Measurements from ENCODE around the gene STK32B. TPM values are rescaled to one million over a fixed set of nuclear protein-coding genes. Genes with fewer than 3 reads are reported as not detected.

STK32B gene
- total and polyA plus RNA-seq, 12 donors: 0.12 to 0.68 (median 0.34) TPM

DNA sequence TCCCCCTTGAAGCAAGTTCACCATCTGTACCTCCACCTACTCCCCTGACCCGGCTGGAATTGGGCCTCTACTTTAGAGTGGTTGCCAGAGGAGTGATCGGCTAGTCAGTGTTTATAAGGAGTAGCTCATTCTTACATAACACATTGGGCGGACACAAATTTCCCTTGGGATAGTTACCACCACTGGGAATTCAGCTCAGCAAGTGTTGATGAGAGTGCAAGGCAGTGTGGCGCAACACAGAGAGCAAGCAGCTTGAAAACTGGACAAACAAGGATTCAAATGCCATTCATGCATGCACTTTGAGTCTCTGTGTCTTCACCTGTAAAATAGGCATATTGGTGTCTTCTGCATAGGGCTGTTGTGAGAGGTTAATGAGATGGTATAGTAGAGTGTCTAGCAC lies 92.7 kb downstream of the STK32B start:
- no peaks in the 10 kb centered on the region for H3K27me3 ChIP-seq
- TF ChIP-seq, protein P1, sequence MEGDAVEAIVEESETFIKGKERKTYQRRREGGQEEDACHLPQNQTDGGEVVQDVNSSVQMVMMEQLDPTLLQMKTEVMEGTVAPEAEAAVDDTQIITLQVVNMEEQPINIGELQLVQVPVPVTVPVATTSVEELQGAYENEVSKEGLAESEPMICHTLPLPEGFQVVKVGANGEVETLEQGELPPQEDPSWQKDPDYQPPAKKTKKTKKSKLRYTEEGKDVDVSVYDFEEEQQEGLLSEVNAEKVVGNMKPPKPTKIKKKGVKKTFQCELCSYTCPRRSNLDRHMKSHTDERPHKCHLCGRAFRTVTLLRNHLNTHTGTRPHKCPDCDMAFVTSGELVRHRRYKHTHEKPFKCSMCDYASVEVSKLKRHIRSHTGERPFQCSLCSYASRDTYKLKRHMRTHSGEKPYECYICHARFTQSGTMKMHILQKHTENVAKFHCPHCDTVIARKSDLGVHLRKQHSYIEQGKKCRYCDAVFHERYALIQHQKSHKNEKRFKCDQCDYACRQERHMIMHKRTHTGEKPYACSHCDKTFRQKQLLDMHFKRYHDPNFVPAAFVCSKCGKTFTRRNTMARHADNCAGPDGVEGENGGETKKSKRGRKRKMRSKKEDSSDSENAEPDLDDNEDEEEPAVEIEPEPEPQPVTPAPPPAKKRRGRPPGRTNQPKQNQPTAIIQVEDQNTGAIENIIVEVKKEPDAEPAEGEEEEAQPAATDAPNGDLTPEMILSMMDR (IDR thresholded peaks at IDR 0.05): no peak
- intact Hi-C loops (cut with DNase I): loop anchor here in 8 of 10 donors (2.0 to 10.0 kb wide), 6 partner anchors 92 to 152 kb away; partner anchors contain the start of gene STK32B (in 2 of the 8)
- no peak for DNase-seq
- ATAC-seq: peak in 2 of 8 donors; percentile 29 to 74
- H3K36me3 ChIP-seq: no peaks in the 10 kb centered on the region
- WGBS, 2 donors: 68 to 84% methylated on average over 4 of the region's 4 CpGs
- H3K4me3 ChIP-seq: no peak overlapping the region
- H3K4me1 ChIP-seq: no peaks in the 10 kb centered on the region
- H3K27ac ChIP-seq: no peak overlapping the region
- H3K9me3 ChIP-seq: peaks cover 0 to 14% (median 0%) of the 10 kb centered on the region in 11 donors

DNA sequence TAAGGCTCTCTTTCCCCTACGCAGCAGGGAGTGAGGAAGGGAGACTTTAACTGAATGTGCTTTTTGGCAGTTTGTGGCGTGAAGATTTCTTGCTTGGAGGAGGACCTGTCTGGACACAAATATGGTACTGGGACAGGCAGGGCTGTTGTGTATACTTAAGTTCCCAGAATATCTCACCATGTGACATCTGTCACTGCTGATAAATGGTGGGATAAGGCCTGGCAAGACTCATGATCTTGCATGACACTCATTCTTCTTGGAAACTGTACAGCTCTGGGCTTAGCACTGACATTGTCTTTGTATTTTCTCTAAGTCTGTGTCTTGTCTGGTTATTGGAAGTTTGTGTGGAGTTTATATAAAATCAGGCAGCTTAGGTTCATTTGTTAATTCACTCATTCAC lies 93.1 kb downstream of the STK32B start:
- Histone ChIP-seq H3K9me3 (peaks cover 0 to 14% (median 0%) of the 10 kb centered on the region in 11 donors), H3K27ac (no peak overlapping the region), H3K36me3 (no peaks in the 10 kb centered on the region), H3K4me1 (no peaks in the 10 kb centered on the region), H3K27me3 (no peaks in the 10 kb centered on the region), H3K4me3 (no peak overlapping the region)
- DNase-seq: no peak
- TF ChIP-seq, protein P1 (IDR thresholded peaks at IDR 0.05): no peak
- intact Hi-C loops (cut with DNase I): loop anchor here in 8 of 10 donors (2.0 to 10.0 kb wide), 6 partner anchors 92 to 152 kb away; partner anchors contain the start of gene STK32B (in 2 of the 8)
- 57 to 85% methylated on average over 2 of the region's 2 CpGs for WGBS, 2 donors
- no peak for ATAC-seq

- no peak overlapping the region for H3K4me3 ChIP-seq
- H3K36me3 ChIP-seq: no peaks in the 10 kb centered on the region
- H3K27me3 ChIP-seq: no peaks in the 10 kb centered on the region
- peaks cover 0 to 14% (median 0%) of the 10 kb centered on the region in 11 donors for H3K9me3 ChIP-seq
- ATAC-seq: no peak
- 76 to 78% methylated on average over 6 of the region's 6 CpGs for WGBS, 2 donors
- TF ChIP-seq, protein P1 (IDR thresholded peaks at IDR 0.05): no peak
- DNase-seq: no peak
- H3K27ac ChIP-seq: no peak overlapping the region
- no peaks in the 10 kb centered on the region for H3K4me1 ChIP-seq
- intact Hi-C loops (cut with DNase I): loop anchor here in 3 of 10 donors (5.0 to 10.0 kb wide), 2 partner anchors 94 to 151 kb away; partner anchors contain the start of gene STK32B (in 1 of the 3)
Observed at GRCh38 chr4:5146248-5146647, 95.0 kb downstream of the STK32B start.

DNA sequence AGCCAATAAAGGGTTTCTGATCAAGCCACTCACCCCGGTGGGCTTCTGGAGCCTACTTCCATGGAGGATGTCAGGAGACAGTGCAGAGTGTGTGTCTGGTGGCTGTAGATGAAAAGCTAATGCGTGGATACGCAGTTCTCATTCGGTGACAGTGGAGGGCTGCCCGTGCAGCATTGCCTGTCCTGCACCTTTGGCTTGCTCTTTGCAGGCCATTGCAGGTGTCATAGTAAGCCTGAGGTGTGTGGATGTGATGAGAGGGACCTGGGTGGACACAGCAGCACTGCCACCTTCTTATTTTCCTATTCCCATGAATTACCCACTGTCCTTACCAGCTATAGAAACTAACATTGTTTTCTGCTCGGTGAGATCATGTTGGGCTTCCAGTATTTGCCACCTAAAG lies 101.2 kb downstream of the STK32B start:
- ATAC-seq (no peak), DNase-seq (no peak)
- TF ChIP-seq, protein P1 (IDR thresholded peaks at IDR 0.05): no peak
- intact Hi-C loops (cut with DNase I): no loop called here
- Histone ChIP-seq H3K9me3 (peaks cover 0 to 2% (median 0%) of the 10 kb centered on the region in 11 donors), H3K36me3 (no peaks in the 10 kb centered on the region), H3K4me1 (no peaks in the 10 kb centered on the region), H3K27me3 (peaks cover 0 to 9% (median 0%) of the 10 kb centered on the region in 7 donors), H3K4me3 (no peak overlapping the region), H3K27ac (no peak overlapping the region)
- WGBS, 2 donors: 84 to 85% methylated on average over 6 of the region's 6 CpGs

All from heart right ventricle (tissue), 16 donors.